Measurements from ENCODE around the gene SLC15A3.

GRCh38 chr11:60994541-60995080 is 42.6 kb upstream of the SLC15A3 start:
- no peak for TF ChIP-seq CTCF (IDR thresholded peaks at IDR 0.05)
- no peak for TF ChIP-seq POLR2A (IDR thresholded peaks at IDR 0.05)
